Epithelial cell of proximal tubule (primary cell): ENCODE results near the gene AKAP8. TPM values are rescaled to one million over a fixed set of nuclear protein-coding genes. Genes with fewer than 3 reads are reported as not detected.
"Not testable (repeated sequence)": the region's sequence is repeated elsewhere in the genome, so short reads cannot be mapped to it uniquely, and the experiment has no call there.

ENCODE experiments used
- DNase-seq: peaks from one replicate; pipeline ENCODE4 v3.0.0-alpha.2; 2011; ENCODE audit warnings: low read depth
- H3K4me3 ChIP-seq: 2 replicates; pipeline ENCODE4 v1.5.1; 2011; ENCODE audit warnings: low read depth, mild to moderate bottlenecking, low read length
- total RNA-seq: library from RNA; depleted of rRNA; stranded (reverse); fragments of >200 nt; gene quantifications from 2 replicates; pipeline ENCODE4 v1.2.3, GENCODE V29; 2015
- TF ChIP-seq, protein P1 (sequence below): conservative IDR thresholded peaks from 2 replicates; pipeline ENCODE4 v1.5.1; 2012; ENCODE audit warnings: low read depth, mild to moderate bottlenecking, low read length

Gene AKAP8
- total RNA-seq, 1 donor from 2014 or later: 14.1 TPM

- H3K4me3 ChIP-seq: peak within 1 kb of the TSS; percentile 97
- peak; percentile 97 for DNase-seq
- TF ChIP-seq, protein P1, sequence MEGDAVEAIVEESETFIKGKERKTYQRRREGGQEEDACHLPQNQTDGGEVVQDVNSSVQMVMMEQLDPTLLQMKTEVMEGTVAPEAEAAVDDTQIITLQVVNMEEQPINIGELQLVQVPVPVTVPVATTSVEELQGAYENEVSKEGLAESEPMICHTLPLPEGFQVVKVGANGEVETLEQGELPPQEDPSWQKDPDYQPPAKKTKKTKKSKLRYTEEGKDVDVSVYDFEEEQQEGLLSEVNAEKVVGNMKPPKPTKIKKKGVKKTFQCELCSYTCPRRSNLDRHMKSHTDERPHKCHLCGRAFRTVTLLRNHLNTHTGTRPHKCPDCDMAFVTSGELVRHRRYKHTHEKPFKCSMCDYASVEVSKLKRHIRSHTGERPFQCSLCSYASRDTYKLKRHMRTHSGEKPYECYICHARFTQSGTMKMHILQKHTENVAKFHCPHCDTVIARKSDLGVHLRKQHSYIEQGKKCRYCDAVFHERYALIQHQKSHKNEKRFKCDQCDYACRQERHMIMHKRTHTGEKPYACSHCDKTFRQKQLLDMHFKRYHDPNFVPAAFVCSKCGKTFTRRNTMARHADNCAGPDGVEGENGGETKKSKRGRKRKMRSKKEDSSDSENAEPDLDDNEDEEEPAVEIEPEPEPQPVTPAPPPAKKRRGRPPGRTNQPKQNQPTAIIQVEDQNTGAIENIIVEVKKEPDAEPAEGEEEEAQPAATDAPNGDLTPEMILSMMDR: peak; percentile 70
Measured at GRCh38 chr19:15418579-15419412, 39.2 kb upstream of the AKAP8 start, which contains the start of gene AKAP8L. TSS of gene AKAP8L (minus strand) at chr19:15418988. CDS start at chr19:15418923, 65 bp downstream.

DNA sequence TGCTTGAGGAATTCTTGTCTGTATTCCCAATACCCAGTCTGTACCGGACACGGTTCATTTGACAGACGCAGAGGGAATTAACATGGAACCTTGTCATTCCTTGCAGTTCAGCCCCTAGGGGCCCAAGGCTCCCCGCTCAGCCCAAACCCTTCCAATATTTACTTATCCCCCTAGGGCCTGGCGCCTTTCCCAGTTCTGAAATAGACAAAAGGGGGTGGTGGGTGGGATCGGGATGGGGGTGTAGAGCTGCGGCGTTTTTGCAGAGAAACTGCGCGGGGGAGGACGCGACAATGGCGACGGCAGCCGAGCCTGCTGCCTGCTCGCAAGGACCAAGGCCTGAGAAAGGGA lies 38.6 kb upstream of the AKAP8 start:
- peak; percentile 25 for DNase-seq
- TF ChIP-seq, protein P1: no peak
- peak overlapping the region; percentile 97 for H3K4me3 ChIP-seq

GRCh38 chr19:15417699-15418098 lies 38.1 kb upstream of the AKAP8 start:
- TF ChIP-seq, protein P1: no peak
- no peak for DNase-seq
- H3K4me3 ChIP-seq: peak overlapping the region; percentile 97

DNA sequence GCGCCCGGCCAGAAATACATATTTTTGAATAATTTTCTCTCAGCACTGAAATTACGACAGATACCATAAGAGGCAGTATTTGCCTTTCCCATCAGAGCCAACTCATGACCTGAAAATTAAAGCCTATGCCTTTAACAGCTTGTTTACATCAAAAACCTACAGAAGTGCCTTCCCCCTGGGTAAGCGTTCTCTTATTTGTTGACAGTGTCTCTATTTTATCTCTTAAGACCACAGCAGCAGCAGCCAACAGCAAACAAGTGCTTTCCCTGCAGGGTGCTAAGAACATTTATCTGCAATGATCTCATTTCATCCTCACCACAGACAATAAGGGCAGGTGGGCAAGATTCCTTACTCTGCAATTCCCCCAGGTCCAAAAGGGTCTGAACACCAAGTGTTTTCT lies 33.2 kb upstream of the AKAP8 start:
- TF ChIP-seq, protein P1: no peak
- H3K4me3 ChIP-seq: no peak overlapping the region
- DNase-seq: no peak

GRCh38 chr19:15411351-15411750 lies 31.8 kb upstream of the AKAP8 start:
- not testable (repeated sequence) for DNase-seq, H3K4me3 ChIP-seq

- DNase-seq: peak; percentile 43
- TF ChIP-seq, protein P1: no peak
- H3K4me3 ChIP-seq: no peak overlapping the region
Measured at GRCh38 chr19:15404780-15405211, 25.2 kb upstream of the AKAP8 start.

GRCh38 chr19:15404097-15404779 lies 24.7 kb upstream of the AKAP8 start:
- no peak overlapping the region for H3K4me3 ChIP-seq
- no peak for DNase-seq
- TF ChIP-seq, protein P1: no peak
